Keratinocyte (primary cell): ENCODE results near the gene TSHZ2. TPM values are rescaled to one million over a fixed set of nuclear protein-coding genes. Genes with fewer than 3 reads are reported as not detected.

Experiments used
- DNase-seq: peaks from one replicate; pipeline ENCODE4 v3.0.0-alpha.2; 2011; ENCODE audit warnings: low read depth, missing footprints, low spot score
- FAIRE-seq: peaks from 2 replicates; lab custom pipeline; 2011; peaks lifted over from hg19 to GRCh38; lab: Jason Lieb, UNC
- H2AFZ ChIP-seq: 2 replicates; pipeline ENCODE4 v1.6.0; 2012; ENCODE audit warnings: low read length, control low read depth, inconsistent platforms; ENCODE audit not compliant: control insufficient read depth
- H3K27ac ChIP-seq: 2 replicates; pipeline ENCODE4 v1.5.1; 2011; ENCODE audit warnings: low read length; ENCODE audit not compliant: control insufficient read depth, insufficient read depth
- H3K27me3 ChIP-seq: 3 replicates; pipeline ENCODE4 v1.6.0; 2011; ENCODE audit warnings: low read length; ENCODE audit not compliant: control insufficient read depth, insufficient read depth; ENCODE audit errors: extremely low read depth
- H3K36me3 ChIP-seq, 2 experiments: 2 replicates in 1 of 2; 3 replicates in 1 of 2; pipeline ENCODE4 v1.5.1; 2011; ENCODE audit warnings: low read length in 2 of 2, mild to moderate bottlenecking in 1 of 2; ENCODE audit not compliant: control insufficient read depth in 2 of 2, insufficient read depth in 2 of 2; ENCODE audit errors: extremely low read depth in 1 of 2
- H3K4me1 ChIP-seq: 3 replicates; pipeline ENCODE4 v1.5.1; 2011; ENCODE audit warnings: low read length; ENCODE audit not compliant: control insufficient read depth, insufficient read depth; ENCODE audit errors: extremely low read depth
- H3K4me2 ChIP-seq: 3 replicates; pipeline ENCODE4 v1.6.0; 2011; ENCODE audit warnings: low read depth, low read length; ENCODE audit not compliant: control insufficient read depth, insufficient read depth; ENCODE audit errors: extremely low read depth
- H3K4me3 ChIP-seq, 3 experiments: fragments of 200-600 bp in 1 of 3; sonication (generic) in 1 of 3; 2 replicates in 2 of 3; 3 replicates in 1 of 3; pipeline ENCODE4 v1.5.1; 2011 to 2016; ENCODE audit warnings: low read length in 3 of 3, mild to moderate bottlenecking in 3 of 3, control low read depth in 2 of 3, inconsistent platforms in 1 of 3, low read depth in 1 of 3, mixed read lengths in 1 of 3, mixed run types in 1 of 3, moderate library complexity in 1 of 3; ENCODE audit not compliant: control insufficient read depth in 2 of 3, insufficient read depth in 2 of 3; ENCODE audit errors: extremely low read depth in 1 of 3
- H3K79me2 ChIP-seq: 2 replicates; pipeline ENCODE4 v1.6.0; 2012; ENCODE audit warnings: low read length; ENCODE audit not compliant: control insufficient read depth, insufficient read depth
- H3K9ac ChIP-seq: 3 replicates; pipeline ENCODE4 v1.6.0; 2011; ENCODE audit warnings: low read length; ENCODE audit not compliant: control insufficient read depth, insufficient read depth; ENCODE audit errors: extremely low read depth
- H3K9me1 ChIP-seq: 3 replicates; pipeline ENCODE4 v1.6.0; 2011; ENCODE audit warnings: low read length; ENCODE audit not compliant: control insufficient read depth, insufficient read depth; ENCODE audit errors: extremely low read depth
- H3K9me3 ChIP-seq: 2 replicates; pipeline ENCODE4 v1.5.1; 2012; ENCODE audit warnings: low read depth, low read length; ENCODE audit not compliant: control insufficient read depth
- H4K20me1 ChIP-seq: 3 replicates; pipeline ENCODE4 v1.6.0; 2011; ENCODE audit warnings: low read length; ENCODE audit not compliant: control insufficient read depth, insufficient read depth; ENCODE audit errors: extremely low read depth
- CTCF ChIP-seq, 3 experiments: IDR thresholded peaks in 1 of 3; conservative IDR thresholded peaks in 1 of 3; optimal IDR thresholded peaks in 1 of 3; 2 replicates in 2 of 3; 3 replicates in 1 of 3; pipeline versions ENCODE3 to v1.5.1; 2011; ENCODE audit warnings: low read length in 3 of 3, mild to moderate bottlenecking in 3 of 3, moderate library complexity in 2 of 3, control low read depth in 1 of 3, inconsistent platforms in 1 of 3; ENCODE audit not compliant: insufficient read depth in 2 of 3; ENCODE audit errors: extremely low read depth in 1 of 3
- EZH2 ChIP-seq: IDR thresholded peaks from one replicate; pipeline ENCODE4 v1.6.1; 2012; ENCODE audit warnings: inconsistent platforms, mild to moderate bottlenecking, low read length, moderate library complexity
- dilution Hi-C: fragments of 300-500 bp; cut with MboI; formaldehyde crosslinking; loops from one replicate; pipeline ENCODE4 v1.7.0; 2020; ENCODE audit warnings: low sequenced_read_pairs; ENCODE audit not compliant: extremely low pct_ligation_motif_present
- polyA plus RNA-seq, 5 experiments: library from polyadenylated mRNA; depleted of rRNA in 3 of 5; stranded (reverse) in 3 of 5; stranded (forward) in 1 of 5; unstranded in 1 of 5; fragments of >200 nt; gene quantifications; 1 replicate in 1 of 5; 2 replicates in 3 of 5; 3 replicates in 1 of 5; pipeline versions ENCODE4 v1.2.1 to v1.2.3, GENCODE V29; 2011 to 2012; ENCODE audit warnings: missing spikeins in 2 of 5, low read depth in 1 of 5, low replicate concordance in 1 of 5

Gene TSHZ2
- polyA plus RNA-seq, 1 donor (not counting 4 experiments of a cell fraction or from before 2014, with no cell fraction given), result 1.1 TPM

- no peak overlapping the region for H3K4me3 ChIP-seq
- no peaks in the 10 kb centered on the region for H3K4me1 ChIP-seq
- no peaks in the 10 kb centered on the region for H3K9me3 ChIP-seq
- H3K79me2 ChIP-seq, result no peaks in the 10 kb centered on the region
- no peak overlapping the region for H3K4me2 ChIP-seq
- no peak overlapping the region for H3K9ac ChIP-seq
- no peak overlapping the region for H3K27ac ChIP-seq
- no peak for DNase-seq
- H3K27me3 ChIP-seq, result no peaks in the 10 kb centered on the region
- H2AFZ ChIP-seq, result no peak overlapping the region
- FAIRE-seq, result no peak
- dilution Hi-C loops, result no loop called here
- no peak for TF ChIP-seq CTCF (optimal IDR thresholded peaks at IDR 0.05 in 1 of 3, IDR thresholded peaks at IDR 0.05 in 1 of 3, conservative IDR thresholded peaks at IDR 0.05 in 1 of 3; ENCODE audit: extremely low read depth in 1 of 3, insufficient read depth in 2 of 3, low read length in 3 of 3)
- TF ChIP-seq EZH2, result no peak
- no peaks in the 10 kb centered on the region for H4K20me1 ChIP-seq
- no peaks in the 10 kb centered on the region for H3K36me3 ChIP-seq
- no peaks in the 10 kb centered on the region for H3K9me1 ChIP-seq
Measured at GRCh38 chr20:53399083-53399482, 426.9 kb downstream of the TSHZ2 start.

GRCh38 chr20:53399592-53400335 lies 427.6 kb downstream of the TSHZ2 start:
- no peak for FAIRE-seq
- no peaks in the 10 kb centered on the region for H3K27me3 ChIP-seq
- dilution Hi-C loops, result no loop called here

More at GRCh38 chr20:53399592-53400335, 427.6 kb downstream of the TSHZ2 start:
- H3K4me1 ChIP-seq, result no peaks in the 10 kb centered on the region
- H3K9me3 ChIP-seq, result no peaks in the 10 kb centered on the region
- TF ChIP-seq CTCF (optimal IDR thresholded peaks at IDR 0.05 in 1 of 3, IDR thresholded peaks at IDR 0.05 in 1 of 3, conservative IDR thresholded peaks at IDR 0.05 in 1 of 3; ENCODE audit: extremely low read depth in 1 of 3, insufficient read depth in 2 of 3, low read length in 3 of 3) (no peak), EZH2 (no peak)
- no peak overlapping the region for H3K4me2 ChIP-seq
- no peak overlapping the region for H3K4me3 ChIP-seq
- H3K79me2 ChIP-seq, result no peaks in the 10 kb centered on the region
- H3K9ac ChIP-seq, result no peak overlapping the region
- no peak overlapping the region for H2AFZ ChIP-seq
- DNase-seq, result no peak
- H3K27ac ChIP-seq, result no peak overlapping the region
- H3K36me3 ChIP-seq, result no peaks in the 10 kb centered on the region
- H3K9me1 ChIP-seq, result no peaks in the 10 kb centered on the region
- H4K20me1 ChIP-seq, result no peaks in the 10 kb centered on the region
